HG02852 (cell line): ENCODE results near the gene EPS8L1.

Experiments used
- ATAC-seq: cut with Tn5 transposase; IDR thresholded peaks from one replicate; pipeline ENCODE4 v1.9.1; 2021; ENCODE audit warnings: mild to moderate bottlenecking, moderate library complexity; ENCODE audit not compliant: unreplicated experiment

The EPS8L1 gene

GRCh38 chr19:55112777-55113569 lies 37.3 kb downstream of the EPS8L1 start:
- ATAC-seq, result no peak

GRCh38 chr19:55113570-55114039 lies 37.9 kb downstream of the EPS8L1 start:
- ATAC-seq, result no peak

- no peak for ATAC-seq
Observed at GRCh38 chr19:55114566-55115145, 39.0 kb downstream of the EPS8L1 start.

DNA sequence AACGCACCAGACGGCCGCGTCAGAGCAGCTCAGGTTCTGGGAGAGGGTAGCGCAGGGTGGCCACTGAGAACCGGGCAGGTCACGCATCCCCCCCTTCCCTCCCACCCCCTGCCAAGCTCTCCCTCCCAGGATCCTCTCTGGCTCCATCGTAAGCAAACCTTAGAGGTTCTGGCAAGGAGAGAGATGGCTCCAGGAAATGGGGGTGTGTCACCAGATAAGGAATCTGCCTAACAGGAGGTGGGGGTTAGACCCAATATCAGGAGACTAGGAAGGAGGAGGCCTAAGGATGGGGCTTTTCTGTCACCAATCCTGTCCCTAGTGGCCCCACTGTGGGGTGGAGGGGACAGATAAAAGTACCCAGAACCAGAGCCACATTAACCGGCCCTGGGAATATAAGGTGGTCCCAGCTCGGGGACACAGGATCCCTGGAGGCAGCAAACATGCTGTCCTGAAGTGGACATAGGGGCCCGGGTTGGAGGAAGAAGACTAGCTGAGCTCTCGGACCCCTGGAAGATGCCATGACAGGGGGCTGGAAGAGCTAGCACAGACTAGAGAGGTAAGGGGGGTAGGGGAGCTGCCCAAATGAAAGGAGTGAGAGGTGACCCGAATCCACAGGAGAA lies 39.9 kb downstream of the EPS8L1 start:
- ATAC-seq, result no peak

- ATAC-seq, result no peak
Observed at GRCh38 chr19:55116232-55116858, 40.7 kb downstream of the EPS8L1 start.

DNA sequence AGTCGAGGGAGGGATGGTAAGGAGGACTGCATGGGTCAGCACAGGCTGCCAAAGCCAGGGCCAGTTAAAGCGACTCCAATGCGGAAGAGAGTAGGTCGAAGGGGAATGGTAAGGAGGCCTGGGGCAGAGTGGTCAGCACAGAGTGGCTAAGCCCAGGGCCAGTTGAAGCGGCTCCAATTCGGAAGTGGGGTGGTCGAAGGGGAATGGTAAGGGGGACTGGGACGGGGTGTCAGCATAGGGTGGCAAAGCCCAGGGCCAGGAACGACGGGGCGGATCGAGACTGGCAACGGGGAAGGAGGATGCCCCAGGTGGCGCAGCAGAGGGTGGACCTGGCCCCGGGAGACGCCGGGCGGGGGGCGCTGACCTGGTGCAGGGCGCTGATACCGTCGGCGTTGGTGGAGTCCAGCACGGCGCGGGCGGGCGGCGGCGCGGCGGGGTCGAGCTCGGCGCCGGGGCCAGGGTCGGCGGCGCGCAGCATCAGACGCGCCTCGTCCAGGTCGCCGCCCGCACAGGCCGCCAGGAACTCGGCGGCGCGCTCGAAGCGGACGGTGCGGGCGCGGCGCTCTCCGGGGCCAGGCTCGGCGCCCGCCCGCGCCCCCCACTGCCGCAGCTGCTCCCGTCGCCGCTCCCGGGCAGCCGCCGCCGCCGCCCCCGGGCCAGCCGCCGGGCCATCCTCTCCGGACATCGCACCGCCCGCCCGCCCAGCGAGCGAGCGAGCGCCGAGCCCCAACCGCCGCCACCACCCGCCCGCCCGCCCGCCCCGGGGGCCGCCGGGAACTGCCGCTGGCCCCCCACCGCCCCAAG lies 41.4 kb downstream of the EPS8L1 start, which contains the start of gene PPP1R12C:
PPP1R12C (minus strand) TSS at position 779 of the 804 bp plus-strand sequence; CDS start at position 685, 94 bp downstream.
- peak; percentile 4 for ATAC-seq

DNA sequence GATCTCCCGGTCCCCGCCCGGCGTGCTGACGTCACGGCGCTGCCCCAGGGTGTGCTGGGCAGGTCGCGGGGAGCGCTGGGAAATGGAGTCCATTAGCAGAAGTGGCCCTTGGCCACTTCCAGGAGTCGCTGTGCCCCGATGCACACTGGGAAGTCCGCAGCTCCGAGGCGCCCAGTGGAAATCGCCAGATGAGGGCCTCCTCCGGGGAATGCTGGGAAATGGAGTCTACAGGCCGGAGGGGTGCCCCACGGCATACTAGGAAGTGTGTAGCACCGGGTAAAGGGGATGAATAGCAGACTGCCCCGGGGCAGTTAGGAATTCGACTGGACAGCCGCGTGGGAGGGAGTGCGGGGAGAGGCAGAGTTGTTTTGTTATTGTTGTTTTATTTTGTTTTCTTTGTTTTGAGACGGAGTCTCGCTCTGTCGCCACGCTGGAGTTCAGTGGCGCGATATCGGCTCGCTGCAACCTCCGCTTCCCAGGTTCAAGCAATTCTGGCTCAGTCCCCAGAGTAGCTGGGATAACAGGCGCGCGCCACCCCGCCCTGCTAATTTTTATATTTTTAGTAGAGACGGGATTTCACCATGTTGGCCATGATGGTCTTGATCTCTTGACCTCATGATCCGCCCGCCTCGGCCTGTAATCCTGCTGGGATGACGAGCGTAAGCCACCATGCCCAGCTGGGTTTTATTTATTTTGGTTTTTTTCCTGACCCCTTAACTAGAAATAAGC lies 42.2 kb downstream of the EPS8L1 start:
- ATAC-seq, result peak; percentile 87

- ATAC-seq, result no peak
Observed at GRCh38 chr19:55118401-55118991, 42.8 kb downstream of the EPS8L1 start.

DNA sequence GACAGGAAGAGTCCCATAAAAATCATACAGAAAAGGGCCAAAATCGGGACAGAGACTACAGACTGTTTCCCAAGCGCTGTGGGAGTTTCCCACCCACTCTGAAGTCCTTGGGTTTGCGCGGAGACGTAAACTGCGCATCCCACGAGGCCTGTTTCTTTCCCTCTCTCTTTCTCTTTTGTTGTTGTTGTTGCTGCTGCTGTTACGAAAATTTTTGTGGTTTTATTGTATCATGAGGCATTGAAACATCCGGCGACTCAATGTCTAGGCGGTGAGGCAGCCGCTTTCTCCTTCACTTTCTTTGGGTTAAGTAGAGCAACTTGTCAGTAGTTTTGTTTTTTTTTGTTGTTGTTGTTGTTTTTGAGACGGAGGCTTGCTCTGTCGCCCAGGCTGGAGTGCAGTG lies 43.4 kb downstream of the EPS8L1 start:
- ATAC-seq, result no peak

- ATAC-seq, result no peak
Observed at GRCh38 chr19:55131421-55131820, 55.8 kb downstream of the EPS8L1 start.

- no peak for ATAC-seq
Observed at GRCh38 chr19:55132453-55133129, 56.9 kb downstream of the EPS8L1 start.

- no peak for ATAC-seq
Observed at GRCh38 chr19:55133639-55134444, 58.2 kb downstream of the EPS8L1 start.

GRCh38 chr19:55134736-55135135 lies 59.1 kb downstream of the EPS8L1 start:
- ATAC-seq, result no peak

DNA sequence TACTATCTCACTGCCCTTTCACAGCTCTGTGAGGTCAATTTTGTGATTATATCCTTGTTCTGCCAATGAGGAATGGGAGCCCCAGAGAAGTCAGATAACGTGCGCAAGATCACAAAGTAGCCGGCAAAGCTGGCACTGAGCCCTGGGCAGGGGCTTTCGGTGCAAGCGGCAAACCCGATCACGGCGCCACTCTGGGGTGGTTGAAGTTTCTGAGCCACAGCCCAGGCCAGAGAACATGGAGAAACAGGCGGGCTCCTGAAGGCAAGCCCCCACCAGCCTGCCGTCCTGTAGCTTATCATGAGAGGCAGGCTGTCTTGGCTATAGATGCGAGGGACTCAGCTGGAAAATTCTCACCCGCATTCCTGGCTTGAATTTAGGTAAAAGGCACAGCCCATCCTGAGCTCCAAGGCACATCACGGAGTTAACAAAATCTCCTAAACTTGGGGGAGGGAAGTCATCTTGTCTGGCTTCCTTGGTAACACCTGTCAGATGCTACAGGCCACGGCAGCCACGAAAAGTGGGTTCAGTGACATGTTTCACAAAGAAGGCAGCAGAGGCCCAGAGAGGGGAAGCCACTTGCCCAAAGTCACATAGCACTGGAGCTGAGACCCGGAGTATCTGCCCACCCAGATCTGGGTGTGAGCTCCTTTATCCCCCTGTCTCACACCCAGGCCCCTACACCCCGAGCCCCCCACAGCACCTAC lies 60.9 kb downstream of the EPS8L1 start:
- ATAC-seq, result no peak
